Keratinocyte (primary cell): ENCODE measurements around the gene DHDDS. TPM values are rescaled to one million over a fixed set of nuclear protein-coding genes. Genes with fewer than 3 reads are reported as not detected.

Experiments
- DNase-seq: peaks from one replicate; pipeline ENCODE4 v3.0.0-alpha.2; 2011; ENCODE audit warnings: low read depth, missing footprints, low spot score
- FAIRE-seq: peaks from 2 replicates; lab custom pipeline; 2011; peaks lifted over from hg19 to GRCh38; lab: Jason Lieb, UNC
- H2AFZ ChIP-seq: 2 replicates; pipeline ENCODE4 v1.6.0; 2012; ENCODE audit warnings: low read length, control low read depth, inconsistent platforms; ENCODE audit not compliant: control insufficient read depth
- H3K27ac ChIP-seq: 2 replicates; pipeline ENCODE4 v1.5.1; 2011; ENCODE audit warnings: low read length; ENCODE audit not compliant: control insufficient read depth, insufficient read depth
- H3K27me3 ChIP-seq: 3 replicates; pipeline ENCODE4 v1.6.0; 2011; ENCODE audit warnings: low read length; ENCODE audit not compliant: control insufficient read depth, insufficient read depth; ENCODE audit errors: extremely low read depth
- H3K36me3 ChIP-seq, 2 experiments: 2 replicates in 1 of 2; 3 replicates in 1 of 2; pipeline ENCODE4 v1.5.1; 2011; ENCODE audit warnings: low read length in 2 of 2, mild to moderate bottlenecking in 1 of 2; ENCODE audit not compliant: control insufficient read depth in 2 of 2, insufficient read depth in 2 of 2; ENCODE audit errors: extremely low read depth in 1 of 2
- H3K4me1 ChIP-seq: 3 replicates; pipeline ENCODE4 v1.5.1; 2011; ENCODE audit warnings: low read length; ENCODE audit not compliant: control insufficient read depth, insufficient read depth; ENCODE audit errors: extremely low read depth
- H3K4me2 ChIP-seq: 3 replicates; pipeline ENCODE4 v1.6.0; 2011; ENCODE audit warnings: low read depth, low read length; ENCODE audit not compliant: control insufficient read depth, insufficient read depth; ENCODE audit errors: extremely low read depth
- H3K4me3 ChIP-seq, 3 experiments: fragments of 200-600 bp in 1 of 3; sonication (generic) in 1 of 3; 2 replicates in 2 of 3; 3 replicates in 1 of 3; pipeline ENCODE4 v1.5.1; 2011 to 2016; ENCODE audit warnings: low read length in 3 of 3, mild to moderate bottlenecking in 3 of 3, control low read depth in 2 of 3, inconsistent platforms in 1 of 3, low read depth in 1 of 3, mixed read lengths in 1 of 3, mixed run types in 1 of 3, moderate library complexity in 1 of 3; ENCODE audit not compliant: control insufficient read depth in 2 of 3, insufficient read depth in 2 of 3; ENCODE audit errors: extremely low read depth in 1 of 3
- H3K79me2 ChIP-seq: 2 replicates; pipeline ENCODE4 v1.6.0; 2012; ENCODE audit warnings: low read length; ENCODE audit not compliant: control insufficient read depth, insufficient read depth
- H3K9ac ChIP-seq: 3 replicates; pipeline ENCODE4 v1.6.0; 2011; ENCODE audit warnings: low read length; ENCODE audit not compliant: control insufficient read depth, insufficient read depth; ENCODE audit errors: extremely low read depth
- H3K9me1 ChIP-seq: 3 replicates; pipeline ENCODE4 v1.6.0; 2011; ENCODE audit warnings: low read length; ENCODE audit not compliant: control insufficient read depth, insufficient read depth; ENCODE audit errors: extremely low read depth
- H3K9me3 ChIP-seq: 2 replicates; pipeline ENCODE4 v1.5.1; 2012; ENCODE audit warnings: low read depth, low read length; ENCODE audit not compliant: control insufficient read depth
- H4K20me1 ChIP-seq: 3 replicates; pipeline ENCODE4 v1.6.0; 2011; ENCODE audit warnings: low read length; ENCODE audit not compliant: control insufficient read depth, insufficient read depth; ENCODE audit errors: extremely low read depth
- EZH2 ChIP-seq: IDR thresholded peaks from one replicate; pipeline ENCODE4 v1.6.1; 2012; ENCODE audit warnings: inconsistent platforms, mild to moderate bottlenecking, low read length, moderate library complexity
- dilution Hi-C: fragments of 300-500 bp; cut with MboI; formaldehyde crosslinking; loops from one replicate; pipeline ENCODE4 v1.7.0; 2020; ENCODE audit warnings: low sequenced_read_pairs; ENCODE audit not compliant: extremely low pct_ligation_motif_present
- polyA plus RNA-seq, 5 experiments: library from polyadenylated mRNA; depleted of rRNA in 3 of 5; stranded (reverse) in 3 of 5; stranded (forward) in 1 of 5; unstranded in 1 of 5; fragments of >200 nt; gene quantifications; 1 replicate in 1 of 5; 2 replicates in 3 of 5; 3 replicates in 1 of 5; pipeline versions ENCODE4 v1.2.1 to v1.2.3, GENCODE V29; 2011 to 2012; ENCODE audit warnings: missing spikeins in 2 of 5, low read depth in 1 of 5, low replicate concordance in 1 of 5
- TF ChIP-seq, protein P1 (sequence below), 3 experiments: IDR thresholded peaks in 1 of 3; conservative IDR thresholded peaks in 1 of 3; optimal IDR thresholded peaks in 1 of 3; 2 replicates in 2 of 3; 3 replicates in 1 of 3; pipeline versions ENCODE3 to v1.5.1; 2011; ENCODE audit warnings: low read length in 3 of 3, mild to moderate bottlenecking in 3 of 3, moderate library complexity in 2 of 3, control low read depth in 1 of 3, inconsistent platforms in 1 of 3; ENCODE audit not compliant: insufficient read depth in 2 of 3; ENCODE audit errors: extremely low read depth in 1 of 3

The DHDDS gene
- polyA plus RNA-seq, 1 donor (not counting 4 experiments of a cell fraction or from before 2014, with no cell fraction given) = 41.2 TPM

DNA sequence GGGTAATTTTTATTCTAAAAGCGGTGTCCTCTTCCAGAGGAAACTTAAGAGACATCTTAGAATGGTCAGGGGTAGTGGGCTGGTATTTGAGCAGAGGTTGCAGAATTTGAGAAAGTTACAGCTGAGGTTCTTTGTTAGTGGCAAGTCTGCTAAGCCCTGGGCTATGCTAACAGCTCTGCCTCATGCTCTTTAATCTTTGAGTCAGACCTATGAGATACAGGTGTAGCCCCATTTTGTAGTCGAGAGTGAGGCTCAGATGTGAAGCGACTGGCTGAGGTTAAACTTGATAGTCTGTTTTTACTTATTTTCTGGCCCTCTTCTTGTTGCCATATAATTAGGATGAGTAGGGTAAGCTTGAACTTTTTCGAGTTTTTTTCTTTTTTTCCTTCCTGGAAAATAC is 44.8 kb downstream of the DHDDS start:
- dilution Hi-C loops = no loop called here
- Histone ChIP-seq H3K4me3 (no peak overlapping the region), H3K36me3 (peaks cover 21 to 36% of the 10 kb centered on the region in 2 experiments), H3K79me2 (peaks cover 15% of the 10 kb centered on the region), H3K9me1 (no peaks in the 10 kb centered on the region), H3K27ac (no peak overlapping the region), H3K4me1 (peaks cover 15% of the 10 kb centered on the region), H3K9me3 (no peaks in the 10 kb centered on the region), H3K4me2 (no peak overlapping the region), H3K9ac (no peak overlapping the region), H3K27me3 (no peaks in the 10 kb centered on the region), H4K20me1 (peaks cover 6% of the 10 kb centered on the region), H2AFZ (no peak overlapping the region)
- DNase-seq (no peak), FAIRE-seq (no peak)
- TF ChIP-seq, protein P1, sequence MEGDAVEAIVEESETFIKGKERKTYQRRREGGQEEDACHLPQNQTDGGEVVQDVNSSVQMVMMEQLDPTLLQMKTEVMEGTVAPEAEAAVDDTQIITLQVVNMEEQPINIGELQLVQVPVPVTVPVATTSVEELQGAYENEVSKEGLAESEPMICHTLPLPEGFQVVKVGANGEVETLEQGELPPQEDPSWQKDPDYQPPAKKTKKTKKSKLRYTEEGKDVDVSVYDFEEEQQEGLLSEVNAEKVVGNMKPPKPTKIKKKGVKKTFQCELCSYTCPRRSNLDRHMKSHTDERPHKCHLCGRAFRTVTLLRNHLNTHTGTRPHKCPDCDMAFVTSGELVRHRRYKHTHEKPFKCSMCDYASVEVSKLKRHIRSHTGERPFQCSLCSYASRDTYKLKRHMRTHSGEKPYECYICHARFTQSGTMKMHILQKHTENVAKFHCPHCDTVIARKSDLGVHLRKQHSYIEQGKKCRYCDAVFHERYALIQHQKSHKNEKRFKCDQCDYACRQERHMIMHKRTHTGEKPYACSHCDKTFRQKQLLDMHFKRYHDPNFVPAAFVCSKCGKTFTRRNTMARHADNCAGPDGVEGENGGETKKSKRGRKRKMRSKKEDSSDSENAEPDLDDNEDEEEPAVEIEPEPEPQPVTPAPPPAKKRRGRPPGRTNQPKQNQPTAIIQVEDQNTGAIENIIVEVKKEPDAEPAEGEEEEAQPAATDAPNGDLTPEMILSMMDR (optimal IDR thresholded peaks at IDR 0.05 in 1 of 3, IDR thresholded peaks at IDR 0.05 in 1 of 3, conservative IDR thresholded peaks at IDR 0.05 in 1 of 3; ENCODE audit: extremely low read depth in 1 of 3, insufficient read depth in 2 of 3, low read length in 3 of 3) = no peak

DNA sequence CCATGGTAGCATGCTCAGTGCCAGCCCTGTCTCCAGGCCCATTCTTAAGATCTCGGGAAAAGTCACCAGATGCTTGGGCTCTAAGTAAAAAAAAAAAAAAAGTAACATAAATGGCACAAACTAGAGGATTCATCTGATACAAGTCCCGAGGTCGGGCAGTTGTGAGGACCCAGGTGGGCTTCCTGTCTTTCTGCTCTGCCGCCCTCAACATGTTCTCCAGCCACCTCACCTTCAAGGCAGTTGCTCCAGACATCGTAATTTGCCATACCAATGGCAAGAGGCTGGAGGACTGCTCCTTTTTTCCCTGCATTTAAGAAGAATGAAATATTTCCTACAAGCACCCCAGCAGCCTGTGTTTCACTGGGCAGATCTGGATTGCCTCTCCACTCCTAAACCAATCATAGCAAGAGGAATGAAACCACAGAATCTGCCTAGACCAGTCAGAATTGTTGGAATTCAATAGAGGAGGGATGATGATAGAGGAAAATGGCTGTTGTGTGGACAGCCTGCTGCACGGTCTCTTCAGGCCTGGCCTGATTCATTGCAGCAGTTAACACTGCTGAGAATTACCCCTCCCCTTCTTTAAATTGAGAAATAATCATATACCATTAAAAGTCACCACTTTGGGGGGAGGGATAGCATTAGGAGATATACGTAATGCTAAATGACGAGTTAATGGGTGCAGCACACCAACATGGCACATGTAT is 45.5 kb downstream of the DHDDS start:
- Histone ChIP-seq H3K4me3 (no peak overlapping the region), H3K79me2 (peaks cover 15% of the 10 kb centered on the region), H3K27me3 (no peaks in the 10 kb centered on the region), H2AFZ (no peak overlapping the region), H3K4me2 (no peak overlapping the region), H4K20me1 (peaks cover 6% of the 10 kb centered on the region), H3K9me3 (no peaks in the 10 kb centered on the region), H3K9me1 (no peaks in the 10 kb centered on the region), H3K4me1 (peaks cover 14% of the 10 kb centered on the region), H3K27ac (no peak overlapping the region), H3K9ac (no peak overlapping the region), H3K36me3 (peaks cover 21 to 36% of the 10 kb centered on the region in 2 experiments)
- TF ChIP-seq, protein P1 (optimal IDR thresholded peaks at IDR 0.05 in 1 of 3, IDR thresholded peaks at IDR 0.05 in 1 of 3, conservative IDR thresholded peaks at IDR 0.05 in 1 of 3; ENCODE audit: extremely low read depth in 1 of 3, insufficient read depth in 2 of 3, low read length in 3 of 3) = no peak
- TF ChIP-seq EZH2 = no peak
- FAIRE-seq (no peak), DNase-seq (no peak)
- dilution Hi-C loops = no loop called here
